SK-N-SH (cell line): ENCODE data around the gene REM1. TPM values are rescaled to one million over a fixed set of nuclear protein-coding genes. Genes with fewer than 3 reads are reported as not detected.

Source experiments
- CTCF ChIA-PET: fragments of 300-600, 350-600 bp; formaldehyde crosslinking; extraction: SDS; loops from one replicate; lab custom pipeline; 2021; lab: Yijun Ruan, JAX
- POLR2A ChIA-PET: fragments of 350-600 bp; sonication (Branson Sonifier 250); formaldehyde crosslinking; extraction: SDS; loops from one replicate; lab custom pipeline; 2020; ENCODE audit warnings: antibody characterized with exemption, inconsistent platforms; lab: Yijun Ruan, JAX
- DNase-seq: peaks from one replicate; pipeline ENCODE4 v3.0.0; 2012
- H2AFZ ChIP-seq: fragments of 200-600 bp; sonication (generic); 2 replicates; pipeline ENCODE4 v1.8.1; 2016; ENCODE audit warnings: antibody characterized with exemption, mild to moderate bottlenecking, low read depth
- H3F3A ChIP-seq: fragments of 200-600 bp; sonication (generic); replicated peaks from 2 replicates; pipeline ENCODE3; 2016; ENCODE audit warnings: antibody characterized with exemption, mild to moderate bottlenecking; ENCODE audit not compliant: insufficient read depth
- H3K27ac ChIP-seq, 2 experiments: fragments of 200-500 bp in 1 of 2; fragments of 200-600 bp in 1 of 2; sonication (Bioruptor generic) in 1 of 2; sonication (generic), shearing (Covaris generic) in 1 of 2; 2 replicates each; pipeline versions ENCODE4 v1.5.1 to v1.6.1; 2014 to 2016; ENCODE audit warnings: low read depth in 2 of 2, inconsistent platforms in 1 of 2, low read length in 1 of 2, mild to moderate bottlenecking in 1 of 2, mixed read lengths in 1 of 2
- H3K27me3 ChIP-seq: fragments of 200-600 bp; sonication (generic), shearing (Covaris generic); 2 replicates; pipeline ENCODE4 v1.6.1; 2016; ENCODE audit warnings: mixed run types; ENCODE audit not compliant: insufficient read depth
- H3K36me3 ChIP-seq, 2 experiments: fragments of 200-500 bp in 1 of 2; fragments of 200-600 bp in 1 of 2; sonication (Bioruptor generic) in 1 of 2; sonication (generic) in 1 of 2; replicated peaks in 1 of 2; 2 replicates each; pipeline versions ENCODE3 to v1.5.1; 2014 to 2016; ENCODE audit warnings: low read length in 1 of 2, mild to moderate bottlenecking in 1 of 2; ENCODE audit not compliant: insufficient read depth in 2 of 2, control insufficient read depth in 1 of 2
- H3K4me1 ChIP-seq, 2 experiments: fragments of 200-500 bp in 1 of 2; fragments of 200-600 bp in 1 of 2; sonication (Bioruptor generic) in 1 of 2; sonication (generic), shearing (Covaris generic) in 1 of 2; 2 replicates each; pipeline versions ENCODE4 v1.5.1 to v1.6.1; 2014 to 2016; ENCODE audit warnings: low read depth in 1 of 2, low read length in 1 of 2, mixed run types in 1 of 2; ENCODE audit not compliant: insufficient read depth in 2 of 2, control insufficient read depth in 1 of 2
- H3K4me2 ChIP-seq: fragments of 200-600 bp; sonication (generic), shearing (Covaris generic); 2 replicates; pipeline ENCODE4 v1.6.1; 2017; ENCODE audit warnings: mixed run types
- H3K4me3 ChIP-seq, 2 experiments: fragments of 200-500 bp in 1 of 2; fragments of 200-600 bp in 1 of 2; sonication (Bioruptor generic) in 1 of 2; sonication (generic), shearing (Covaris generic) in 1 of 2; 2 replicates each; pipeline versions ENCODE4 v1.5.1 to v1.8.1; 2014 to 2016; ENCODE audit warnings: low read depth in 2 of 2, inconsistent platforms in 1 of 2, low read length in 1 of 2, mild to moderate bottlenecking in 1 of 2, mixed read lengths in 1 of 2, moderate library complexity in 1 of 2
- H3K79me2 ChIP-seq: fragments of 200-600 bp; sonication (generic); 2 replicates; pipeline ENCODE4 v1.8.1; 2017; ENCODE audit warnings: mild to moderate bottlenecking; ENCODE audit not compliant: insufficient read depth
- H3K9ac ChIP-seq: fragments of 200-600 bp; sonication (generic); 2 replicates; pipeline ENCODE4 v1.6.1; 2017; ENCODE audit warnings: mixed run types
- H3K9me2 ChIP-seq: fragments of 200-600 bp; sonication (generic); 2 replicates; pipeline ENCODE4 v1.6.1; 2017; ENCODE audit warnings: mixed run types
- H3K9me3 ChIP-seq: fragments of 200-600 bp; sonication (generic); 2 replicates; pipeline ENCODE4 v1.6.1; 2017; ENCODE audit warnings: mixed run types, mild to moderate bottlenecking, moderate library complexity
- H4K20me1 ChIP-seq: fragments of 200-600 bp; sonication (generic); 2 replicates; pipeline ENCODE4 v1.6.1; 2017; ENCODE audit warnings: mild to moderate bottlenecking, mixed run types; ENCODE audit not compliant: insufficient read depth
- CHD2 ChIP-seq: fragments of 150-350 bp; IDR thresholded peaks from 2 replicates; pipeline ENCODE4 v1.6.1; 2018; ENCODE audit warnings: low read length; ENCODE audit not compliant: partially characterized antibody
- FOSL2 ChIP-seq: IDR thresholded peaks from 2 replicates; pipeline ENCODE4 v1.4.0; 2012; ENCODE audit warnings: low read depth, mild to moderate bottlenecking, moderate library complexity, borderline replicate concordance
- FOXJ3 ChIP-seq: sonication (generic); formaldehyde crosslinking; IDR thresholded peaks from 2 replicates; pipeline ENCODE4 v1.5.1; 2020; ENCODE audit warnings: mild to moderate bottlenecking, missing genetic modification reagents
- GABPA ChIP-seq: IDR thresholded peaks from 2 replicates; pipeline ENCODE4 v1.4.0; 2012; ENCODE audit warnings: low read depth, mild to moderate bottlenecking
- JUND ChIP-seq: IDR thresholded peaks from 2 replicates; pipeline ENCODE4 v1.4.0; 2012
- MEF2A ChIP-seq: IDR thresholded peaks from 2 replicates; pipeline ENCODE4 v1.4.0; 2012; ENCODE audit warnings: low read depth, borderline replicate concordance
- MXI1 ChIP-seq: IDR thresholded peaks from 2 replicates; pipeline ENCODE4 v1.6.1; 2012; ENCODE audit warnings: mild to moderate bottlenecking, low read depth, low read length, improper control_type of control experiment
- NFIC ChIP-seq: IDR thresholded peaks from 2 replicates; pipeline ENCODE4 v1.4.0; 2012; ENCODE audit warnings: borderline replicate concordance
- NRF1 ChIP-seq: IDR thresholded peaks from 2 replicates; pipeline ENCODE4 v1.6.1; 2012; ENCODE audit warnings: low read depth, mild to moderate bottlenecking, low read length
- POLR2AphosphoS5 ChIP-seq: IDR thresholded peaks from 2 replicates; pipeline ENCODE4 v1.6.1; 2012; ENCODE audit warnings: low read depth, low read length
- REST ChIP-seq: IDR thresholded peaks from 2 replicates; pipeline ENCODE4 v1.6.1; 2012; ENCODE audit warnings: mild to moderate bottlenecking, low read depth, low read length, moderate library complexity
- SIN3A ChIP-seq: IDR thresholded peaks from 2 replicates; pipeline ENCODE4 v1.6.1; 2012; ENCODE audit warnings: low read depth, mild to moderate bottlenecking, low read length, moderate library complexity, borderline replicate concordance
- TCF12 ChIP-seq: IDR thresholded peaks from 2 replicates; pipeline ENCODE4 v1.4.0; 2012
- TEAD4 ChIP-seq: IDR thresholded peaks from 2 replicates; pipeline ENCODE4 v1.4.0; 2012; ENCODE audit warnings: mild to moderate bottlenecking, borderline replicate concordance; ENCODE audit not compliant: insufficient read depth
- USF2 ChIP-seq: fragments of 150-350 bp; IDR thresholded peaks from 2 replicates; pipeline ENCODE4 v1.6.1; 2017; ENCODE audit warnings: antibody characterized with exemption, low read length, low read depth, borderline replicate concordance
- ZBTB33 ChIP-seq: IDR thresholded peaks from 2 replicates; pipeline ENCODE4 v1.4.0; 2012; ENCODE audit warnings: low read depth, borderline replicate concordance
- WGBS: methylation state at CpG from one replicate; pipeline ENCODE4 v1.1.6; 2017; ENCODE audit warnings: low lambda C conversion rate; 5-methylcytosine and 5-hydroxymethylcytosine counted together
- polyA plus RNA-seq, 3 experiments: library from polyadenylated mRNA; depleted of rRNA; stranded (reverse); fragments of >200 nt; gene quantifications; 2 replicates each; pipeline ENCODE4 v1.2.3, GENCODE V29; 2012

REM1 gene
- polyA plus RNA-seq, 1 of the 3 experiments (the other 2 are of a cell fraction), result 7.1 TPM

- Histone ChIP-seq H3K4me1 (peaks cover 0 to 5% of the 10 kb centered on the region in 2 experiments; a peak in 2 of 4 replicates), H3K27me3 (no peaks in the 10 kb centered on the region), H3K9me2 (no peaks in the 10 kb centered on the region), H3F3A (no peaks in the 10 kb centered on the region), H2AFZ (no peak overlapping the region), H4K20me1 (no peaks in the 10 kb centered on the region), H3K27ac (no peak overlapping the region), H3K4me2 (no peak overlapping the region), H3K9ac (no peak overlapping the region), H3K36me3 (no peaks in the 10 kb centered on the region), H3K9me3 (no peaks in the 10 kb centered on the region), H3K4me3 (no peak overlapping the region), H3K79me2 (no peaks in the 10 kb centered on the region)
- no peak for TF ChIP-seq CHD2
- TF ChIP-seq NFIC, result no peak
- TF ChIP-seq TCF12, result no peak
- TF ChIP-seq USF2, result no peak
- no peak for TF ChIP-seq FOXJ3
- no peak for TF ChIP-seq REST
- no peak for TF ChIP-seq GABPA
- no peak for TF ChIP-seq MEF2A
- no peak for TF ChIP-seq TEAD4
- no peak for TF ChIP-seq FOSL2
- no peak for TF ChIP-seq SIN3A
- no peak for TF ChIP-seq MXI1
- no peak for TF ChIP-seq ZBTB33
- no peak for TF ChIP-seq JUND
- no peak for TF ChIP-seq POLR2AphosphoS5
- TF ChIP-seq NRF1, result no peak
- ChIA-PET CTCF (interaction anchor here (0.8 to 9.8 kb wide), 2 partner anchors 13 to 28 kb away, joined by 3 to 79 read pairs; no protein-coding TSS in a partner anchor), POLR2A (no interaction called here)
- no peak for DNase-seq
- WGBS, result 60% methylated on average over 3 of the region's 3 CpGs
Observed at GRCh38 chr20:31489152-31489551, 14.1 kb downstream of the REM1 start.
